DOHH2 (cell line): ENCODE results near the gene AKT1S1.

Source experiments
- H3F3A ChIP-seq: fragments of 200-600 bp; sonication (generic), shearing (Covaris generic); 2 replicates; pipeline ENCODE4 v1.6.0; 2016; ENCODE audit warnings: antibody characterized with exemption, mild to moderate bottlenecking; ENCODE audit not compliant: control insufficient read depth, insufficient read depth
- H3K27ac ChIP-seq: fragments of 200-600 bp; sonication (generic); 2 replicates; pipeline ENCODE4 v1.5.1; 2014; ENCODE audit warnings: low read depth, mild to moderate bottlenecking, low read length, moderate library complexity
- H3K27me3 ChIP-seq: fragments of 200-600 bp; sonication (generic); 2 replicates; pipeline ENCODE4 v1.6.1; 2014; ENCODE audit warnings: mild to moderate bottlenecking, low read length, mixed read lengths; ENCODE audit not compliant: control insufficient read depth
- H3K36me3 ChIP-seq: fragments of 200-600 bp; sonication (generic); 2 replicates; pipeline ENCODE4 v1.6.1; 2014; ENCODE audit warnings: mild to moderate bottlenecking, low read length, moderate library complexity, mixed read lengths; ENCODE audit not compliant: control insufficient read depth
- H3K4me1 ChIP-seq: fragments of 200-600 bp; sonication (generic); 2 replicates; pipeline ENCODE4 v1.6.1; 2014; ENCODE audit warnings: mild to moderate bottlenecking, low read length, mixed read lengths; ENCODE audit not compliant: control insufficient read depth
- H3K4me2 ChIP-seq: fragments of 200-600 bp; sonication (generic); 2 replicates; pipeline ENCODE4 v1.6.0; 2014; ENCODE audit warnings: mild to moderate bottlenecking, low read length, moderate library complexity
- H3K4me3 ChIP-seq: fragments of 200-600 bp; sonication (generic); 2 replicates; pipeline ENCODE4 v1.5.1; 2014; ENCODE audit warnings: mild to moderate bottlenecking, low read length, mixed read lengths
- H3K79me2 ChIP-seq: fragments of 200-600 bp; sonication (generic); 2 replicates; pipeline ENCODE4 v1.6.1; 2014; ENCODE audit warnings: mild to moderate bottlenecking, low read length, mixed read lengths; ENCODE audit not compliant: control insufficient read depth
- H3K9me2 ChIP-seq: fragments of 200-600 bp; sonication (generic); replicated peaks from 2 replicates; pipeline ENCODE4 v1.6.1; 2014; ENCODE audit warnings: mild to moderate bottlenecking, low read length, mixed read lengths; ENCODE audit not compliant: control insufficient read depth
- H3K9me3 ChIP-seq: fragments of 200-600 bp; sonication (generic); 2 replicates; pipeline ENCODE4 v1.6.1; 2014; ENCODE audit warnings: antibody characterized with exemption, low read length, mixed read lengths; ENCODE audit not compliant: control insufficient read depth, insufficient read depth
- H4K20me1 ChIP-seq: fragments of 200-600 bp; sonication (generic); 2 replicates; pipeline ENCODE4 v1.6.0; 2014; ENCODE audit warnings: low read depth, mild to moderate bottlenecking, antibody characterized with exemption, low read length, moderate library complexity; ENCODE audit not compliant: control insufficient read depth, insufficient read depth
- EZH2phosphoT487 ChIP-seq: fragments of 200-600 bp; sonication (generic); IDR thresholded peaks from 2 replicates; pipeline ENCODE4 v1.6.1; 2017; ENCODE audit warnings: borderline replicate concordance, mild to moderate bottlenecking, antibody characterized with exemption, low read length, moderate library complexity, mixed read lengths
- TF ChIP-seq, protein P1 (sequence below): fragments of 200-600 bp; sonication (generic); IDR thresholded peaks from one replicate; pipeline ENCODE4 v1.5.1; 2014; ENCODE audit warnings: antibody characterized with exemption, mild to moderate bottlenecking, low read depth, low read length; ENCODE audit not compliant: poor library complexity, severe bottlenecking

Gene AKT1S1

GRCh38 chr19:49854378-49855263 is 22.5 kb downstream of the AKT1S1 start:
- H3K4me1 ChIP-seq = peaks cover 30% of the 10 kb centered on the region
- H3K4me2 ChIP-seq = no peak overlapping the region
- H3K9me2 ChIP-seq = no peaks in the 10 kb centered on the region
- no peaks in the 10 kb centered on the region for H3K9me3 ChIP-seq
- H3F3A ChIP-seq = peaks cover 8% of the 10 kb centered on the region
- no peak overlapping the region for H3K4me3 ChIP-seq
- TF ChIP-seq EZH2phosphoT487 = no peak
- H3K27ac ChIP-seq = no peak overlapping the region
- H3K79me2 ChIP-seq = peaks cover 33% of the 10 kb centered on the region
- no peaks in the 10 kb centered on the region; the same call in 1 of the 2 replicates for H3K27me3 ChIP-seq
- H4K20me1 ChIP-seq = peaks cover 13% of the 10 kb centered on the region; the same call in 1 of the 2 replicates
- peaks cover 58% of the 10 kb centered on the region for H3K36me3 ChIP-seq

- Histone ChIP-seq H3K36me3 (peaks cover 55% of the 10 kb centered on the region), H3K9me3 (no peaks in the 10 kb centered on the region), H3K4me2 (peak overlapping the region; percentile 99), H3K79me2 (peaks cover 33% of the 10 kb centered on the region), H3F3A (peaks cover 8% of the 10 kb centered on the region), H3K27ac (no peak overlapping the region), H3K4me3 (peak overlapping the region; percentile 17; the same call in 1 of the 2 replicates), H3K27me3 (no peaks in the 10 kb centered on the region; the same call in 1 of the 2 replicates), H4K20me1 (peaks cover 13% of the 10 kb centered on the region; the same call in 1 of the 2 replicates), H3K4me1 (peaks cover 33% of the 10 kb centered on the region), H3K9me2 (no peaks in the 10 kb centered on the region)
- TF ChIP-seq, protein P1, sequence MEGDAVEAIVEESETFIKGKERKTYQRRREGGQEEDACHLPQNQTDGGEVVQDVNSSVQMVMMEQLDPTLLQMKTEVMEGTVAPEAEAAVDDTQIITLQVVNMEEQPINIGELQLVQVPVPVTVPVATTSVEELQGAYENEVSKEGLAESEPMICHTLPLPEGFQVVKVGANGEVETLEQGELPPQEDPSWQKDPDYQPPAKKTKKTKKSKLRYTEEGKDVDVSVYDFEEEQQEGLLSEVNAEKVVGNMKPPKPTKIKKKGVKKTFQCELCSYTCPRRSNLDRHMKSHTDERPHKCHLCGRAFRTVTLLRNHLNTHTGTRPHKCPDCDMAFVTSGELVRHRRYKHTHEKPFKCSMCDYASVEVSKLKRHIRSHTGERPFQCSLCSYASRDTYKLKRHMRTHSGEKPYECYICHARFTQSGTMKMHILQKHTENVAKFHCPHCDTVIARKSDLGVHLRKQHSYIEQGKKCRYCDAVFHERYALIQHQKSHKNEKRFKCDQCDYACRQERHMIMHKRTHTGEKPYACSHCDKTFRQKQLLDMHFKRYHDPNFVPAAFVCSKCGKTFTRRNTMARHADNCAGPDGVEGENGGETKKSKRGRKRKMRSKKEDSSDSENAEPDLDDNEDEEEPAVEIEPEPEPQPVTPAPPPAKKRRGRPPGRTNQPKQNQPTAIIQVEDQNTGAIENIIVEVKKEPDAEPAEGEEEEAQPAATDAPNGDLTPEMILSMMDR = no peak
- TF ChIP-seq EZH2phosphoT487 = no peak
These were observed 23.2 kb downstream of the AKT1S1 start for GRCh38 chr19:49853852-49854377.

DNA sequence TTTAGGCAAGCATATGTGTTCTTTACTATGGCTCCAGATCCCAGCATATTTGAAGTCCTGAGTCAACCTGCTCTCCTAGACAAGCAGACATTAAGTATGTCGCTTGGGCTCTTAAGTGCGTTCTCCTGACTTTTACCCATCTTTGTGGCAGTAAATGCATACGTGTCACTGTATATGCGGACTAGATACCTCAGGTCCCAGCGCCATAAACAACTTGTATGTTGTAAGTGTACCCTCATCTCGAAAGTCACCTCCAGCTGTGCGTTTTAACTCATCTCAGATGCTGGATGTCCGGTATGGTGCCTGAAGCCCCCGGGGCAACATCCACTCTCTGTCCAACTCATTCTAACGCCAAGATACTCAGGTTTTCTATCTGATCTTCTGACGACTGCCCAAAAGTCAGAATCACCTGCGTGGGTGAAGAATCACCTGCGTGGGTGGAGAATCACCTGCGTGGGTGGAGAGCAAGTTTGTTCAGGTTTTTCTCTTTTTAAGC is 24.5 kb downstream of the AKT1S1 start:
- no peaks in the 10 kb centered on the region for H3K9me2 ChIP-seq
- H3K9me3 ChIP-seq = no peaks in the 10 kb centered on the region
- TF ChIP-seq, protein P1 = no peak
- no peak for TF ChIP-seq EZH2phosphoT487
- H3K27me3 ChIP-seq = no peaks in the 10 kb centered on the region; the same call in 1 of the 2 replicates
- peaks cover 8% of the 10 kb centered on the region for H3F3A ChIP-seq
- H3K4me2 ChIP-seq = peak overlapping the region; percentile 99
- peak overlapping the region; percentile 81 for H3K4me3 ChIP-seq
- peaks cover 33% of the 10 kb centered on the region for H3K79me2 ChIP-seq
- H3K36me3 ChIP-seq = peaks cover 42% of the 10 kb centered on the region
- peaks cover 45% of the 10 kb centered on the region for H3K4me1 ChIP-seq
- H4K20me1 ChIP-seq = peaks cover 13% of the 10 kb centered on the region; the same call in 1 of the 2 replicates
- H3K27ac ChIP-seq = no peak overlapping the region
